Panc1 (cell line): Measurements from ENCODE around the gene C12orf57.

Experiments used
- POLR2AphosphoS5 ChIP-seq: IDR thresholded peaks from 2 replicates; pipeline ENCODE4 v1.6.1; 2012; ENCODE audit warnings: mild to moderate bottlenecking, low read depth, low read length, moderate library complexity
- SIN3A ChIP-seq: IDR thresholded peaks from 2 replicates; pipeline ENCODE4 v1.6.1; 2012; ENCODE audit warnings: low read depth, mild to moderate bottlenecking, low read length, moderate library complexity, borderline replicate concordance; ENCODE audit not compliant: insufficient read depth
- TCF7L2 ChIP-seq: IDR thresholded peaks from 2 replicates; pipeline ENCODE4 v1.6.1; 2011; ENCODE audit warnings: mild to moderate bottlenecking, low read depth, low read length, inconsistent platforms
- TF ChIP-seq, protein P1 (sequence below): fragments of 450-650 bp; IDR thresholded peaks from 2 replicates; pipeline ENCODE4 v1.5.1; 2017; ENCODE audit warnings: mild to moderate bottlenecking
- TF ChIP-seq, protein P2 (sequence below), 2 experiments: IDR thresholded peaks; 2 replicates each; pipeline ENCODE4 v1.6.1; 2011 to 2012; ENCODE audit warnings: low read depth in 2 of 2, control low read depth in 1 of 2, low read length in 1 of 2, mild to moderate bottlenecking in 1 of 2, moderate library complexity in 1 of 2; ENCODE audit not compliant: insufficient read depth in 1 of 2

DNA sequence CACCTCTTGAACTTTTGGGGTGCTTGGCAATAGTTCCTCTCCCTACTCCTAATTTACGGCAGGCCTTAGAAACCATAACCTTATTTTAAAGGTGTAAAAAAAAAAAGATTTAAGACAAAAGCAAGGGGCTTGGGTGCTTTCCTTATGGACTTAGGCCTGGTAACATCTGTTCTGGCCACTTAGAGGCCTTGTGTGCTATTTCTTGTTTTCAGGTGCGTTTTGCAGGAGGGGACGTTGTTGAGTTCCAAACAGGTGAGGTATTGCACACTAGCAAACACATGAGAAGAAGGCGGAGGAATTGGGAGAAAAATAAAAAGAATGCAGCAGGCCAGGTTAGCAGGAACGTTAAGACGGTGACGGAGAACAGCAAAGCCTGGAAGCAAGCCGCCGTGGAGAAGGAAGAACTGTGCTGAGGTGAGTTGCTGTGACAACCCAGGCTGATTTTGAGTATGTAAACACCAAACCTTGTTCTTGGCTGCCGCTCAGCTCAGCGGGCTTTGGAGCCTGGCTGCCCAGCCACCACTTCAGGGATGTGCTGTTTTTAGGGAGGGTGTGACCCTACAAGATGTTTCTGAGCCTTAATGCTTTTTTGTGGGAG is 44.2 kb downstream of the C12orf57 start:
- TF ChIP-seq, protein P1, sequence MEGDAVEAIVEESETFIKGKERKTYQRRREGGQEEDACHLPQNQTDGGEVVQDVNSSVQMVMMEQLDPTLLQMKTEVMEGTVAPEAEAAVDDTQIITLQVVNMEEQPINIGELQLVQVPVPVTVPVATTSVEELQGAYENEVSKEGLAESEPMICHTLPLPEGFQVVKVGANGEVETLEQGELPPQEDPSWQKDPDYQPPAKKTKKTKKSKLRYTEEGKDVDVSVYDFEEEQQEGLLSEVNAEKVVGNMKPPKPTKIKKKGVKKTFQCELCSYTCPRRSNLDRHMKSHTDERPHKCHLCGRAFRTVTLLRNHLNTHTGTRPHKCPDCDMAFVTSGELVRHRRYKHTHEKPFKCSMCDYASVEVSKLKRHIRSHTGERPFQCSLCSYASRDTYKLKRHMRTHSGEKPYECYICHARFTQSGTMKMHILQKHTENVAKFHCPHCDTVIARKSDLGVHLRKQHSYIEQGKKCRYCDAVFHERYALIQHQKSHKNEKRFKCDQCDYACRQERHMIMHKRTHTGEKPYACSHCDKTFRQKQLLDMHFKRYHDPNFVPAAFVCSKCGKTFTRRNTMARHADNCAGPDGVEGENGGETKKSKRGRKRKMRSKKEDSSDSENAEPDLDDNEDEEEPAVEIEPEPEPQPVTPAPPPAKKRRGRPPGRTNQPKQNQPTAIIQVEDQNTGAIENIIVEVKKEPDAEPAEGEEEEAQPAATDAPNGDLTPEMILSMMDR, result no peak
- TF ChIP-seq, protein P2, sequence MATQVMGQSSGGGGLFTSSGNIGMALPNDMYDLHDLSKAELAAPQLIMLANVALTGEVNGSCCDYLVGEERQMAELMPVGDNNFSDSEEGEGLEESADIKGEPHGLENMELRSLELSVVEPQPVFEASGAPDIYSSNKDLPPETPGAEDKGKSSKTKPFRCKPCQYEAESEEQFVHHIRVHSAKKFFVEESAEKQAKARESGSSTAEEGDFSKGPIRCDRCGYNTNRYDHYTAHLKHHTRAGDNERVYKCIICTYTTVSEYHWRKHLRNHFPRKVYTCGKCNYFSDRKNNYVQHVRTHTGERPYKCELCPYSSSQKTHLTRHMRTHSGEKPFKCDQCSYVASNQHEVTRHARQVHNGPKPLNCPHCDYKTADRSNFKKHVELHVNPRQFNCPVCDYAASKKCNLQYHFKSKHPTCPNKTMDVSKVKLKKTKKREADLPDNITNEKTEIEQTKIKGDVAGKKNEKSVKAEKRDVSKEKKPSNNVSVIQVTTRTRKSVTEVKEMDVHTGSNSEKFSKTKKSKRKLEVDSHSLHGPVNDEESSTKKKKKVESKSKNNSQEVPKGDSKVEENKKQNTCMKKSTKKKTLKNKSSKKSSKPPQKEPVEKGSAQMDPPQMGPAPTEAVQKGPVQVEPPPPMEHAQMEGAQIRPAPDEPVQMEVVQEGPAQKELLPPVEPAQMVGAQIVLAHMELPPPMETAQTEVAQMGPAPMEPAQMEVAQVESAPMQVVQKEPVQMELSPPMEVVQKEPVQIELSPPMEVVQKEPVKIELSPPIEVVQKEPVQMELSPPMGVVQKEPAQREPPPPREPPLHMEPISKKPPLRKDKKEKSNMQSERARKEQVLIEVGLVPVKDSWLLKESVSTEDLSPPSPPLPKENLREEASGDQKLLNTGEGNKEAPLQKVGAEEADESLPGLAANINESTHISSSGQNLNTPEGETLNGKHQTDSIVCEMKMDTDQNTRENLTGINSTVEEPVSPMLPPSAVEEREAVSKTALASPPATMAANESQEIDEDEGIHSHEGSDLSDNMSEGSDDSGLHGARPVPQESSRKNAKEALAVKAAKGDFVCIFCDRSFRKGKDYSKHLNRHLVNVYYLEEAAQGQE (IDR thresholded peaks at IDR 0.05; ENCODE audit: insufficient read depth in 1 of 2, low read depth in 2 of 2, low read length in 1 of 2), result no peak
- TF ChIP-seq TCF7L2 (no peak), SIN3A (no peak), POLR2AphosphoS5 (no peak)
